Astrocyte of the cerebellum (primary cell): ENCODE results near the gene UBXN11.

Experiments used
- DNase-seq: peaks from one replicate; pipeline ENCODE4 v3.0.0-alpha.2; 2011; ENCODE audit warnings: low read depth
- H3K4me3 ChIP-seq: 2 replicates; pipeline ENCODE4 v1.5.1; 2011; ENCODE audit warnings: mild to moderate bottlenecking, low read depth, low read length, moderate library complexity
- in situ Hi-C: cut with HindIII; loops from 2 replicates; pipeline ENCODE4 v1.10.0; 2017; ENCODE audit warnings: low sequenced_read_pairs
- TF ChIP-seq, protein P1 (sequence below): IDR thresholded peaks from 2 replicates; pipeline ENCODE4 v1.5.1; 2012; ENCODE audit warnings: low read length, low read depth, moderate library complexity, mild to moderate bottlenecking; ENCODE audit errors: missing control alignments

The UBXN11 gene

DNA sequence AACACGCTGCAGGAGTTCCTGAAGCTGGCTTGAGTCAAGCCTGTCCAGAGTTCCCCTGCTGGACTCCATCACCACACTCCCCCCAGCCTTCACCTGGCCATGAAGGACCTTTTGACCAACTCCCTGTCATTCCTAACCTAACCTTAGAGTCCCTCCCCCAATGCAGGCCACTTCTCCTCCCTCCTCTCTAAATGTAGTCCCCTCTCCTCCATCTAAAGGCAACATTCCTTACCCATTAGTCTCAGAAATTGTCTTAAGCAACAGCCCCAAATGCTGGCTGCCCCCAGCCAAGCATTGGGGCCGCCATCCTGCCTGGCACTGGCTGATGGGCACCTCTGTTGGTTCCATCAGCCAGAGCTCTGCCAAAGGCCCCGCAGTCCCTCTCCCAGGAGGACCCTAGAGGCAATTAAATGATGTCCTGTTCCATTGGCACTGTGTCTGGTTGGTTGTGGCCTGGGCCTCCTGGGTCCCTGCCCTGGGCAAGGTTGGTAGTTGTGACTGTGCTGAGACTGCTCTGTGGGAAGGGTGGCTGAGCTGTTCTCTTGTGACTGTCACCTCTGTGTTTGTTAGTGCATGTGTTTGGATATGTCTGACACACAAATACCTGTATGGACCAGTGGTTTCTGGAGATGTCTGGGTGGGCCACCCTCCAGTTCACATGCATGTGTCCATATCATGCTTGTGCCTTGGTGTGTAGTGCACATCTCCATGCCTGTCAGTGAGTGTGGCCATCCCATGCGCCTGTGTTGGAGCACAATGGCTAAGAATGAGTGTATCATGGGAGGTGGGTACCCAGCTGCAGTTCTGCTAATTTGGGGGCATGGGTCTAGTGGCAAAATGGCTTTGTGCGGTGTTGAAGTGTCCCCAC, 25.1 kb downstream of the UBXN11 start:
- in situ Hi-C loops: no loop called here
- peak overlapping the region; percentile 81 for H3K4me3 ChIP-seq
- TF ChIP-seq, protein P1, sequence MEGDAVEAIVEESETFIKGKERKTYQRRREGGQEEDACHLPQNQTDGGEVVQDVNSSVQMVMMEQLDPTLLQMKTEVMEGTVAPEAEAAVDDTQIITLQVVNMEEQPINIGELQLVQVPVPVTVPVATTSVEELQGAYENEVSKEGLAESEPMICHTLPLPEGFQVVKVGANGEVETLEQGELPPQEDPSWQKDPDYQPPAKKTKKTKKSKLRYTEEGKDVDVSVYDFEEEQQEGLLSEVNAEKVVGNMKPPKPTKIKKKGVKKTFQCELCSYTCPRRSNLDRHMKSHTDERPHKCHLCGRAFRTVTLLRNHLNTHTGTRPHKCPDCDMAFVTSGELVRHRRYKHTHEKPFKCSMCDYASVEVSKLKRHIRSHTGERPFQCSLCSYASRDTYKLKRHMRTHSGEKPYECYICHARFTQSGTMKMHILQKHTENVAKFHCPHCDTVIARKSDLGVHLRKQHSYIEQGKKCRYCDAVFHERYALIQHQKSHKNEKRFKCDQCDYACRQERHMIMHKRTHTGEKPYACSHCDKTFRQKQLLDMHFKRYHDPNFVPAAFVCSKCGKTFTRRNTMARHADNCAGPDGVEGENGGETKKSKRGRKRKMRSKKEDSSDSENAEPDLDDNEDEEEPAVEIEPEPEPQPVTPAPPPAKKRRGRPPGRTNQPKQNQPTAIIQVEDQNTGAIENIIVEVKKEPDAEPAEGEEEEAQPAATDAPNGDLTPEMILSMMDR: no peak
- DNase-seq: no peak

DNA sequence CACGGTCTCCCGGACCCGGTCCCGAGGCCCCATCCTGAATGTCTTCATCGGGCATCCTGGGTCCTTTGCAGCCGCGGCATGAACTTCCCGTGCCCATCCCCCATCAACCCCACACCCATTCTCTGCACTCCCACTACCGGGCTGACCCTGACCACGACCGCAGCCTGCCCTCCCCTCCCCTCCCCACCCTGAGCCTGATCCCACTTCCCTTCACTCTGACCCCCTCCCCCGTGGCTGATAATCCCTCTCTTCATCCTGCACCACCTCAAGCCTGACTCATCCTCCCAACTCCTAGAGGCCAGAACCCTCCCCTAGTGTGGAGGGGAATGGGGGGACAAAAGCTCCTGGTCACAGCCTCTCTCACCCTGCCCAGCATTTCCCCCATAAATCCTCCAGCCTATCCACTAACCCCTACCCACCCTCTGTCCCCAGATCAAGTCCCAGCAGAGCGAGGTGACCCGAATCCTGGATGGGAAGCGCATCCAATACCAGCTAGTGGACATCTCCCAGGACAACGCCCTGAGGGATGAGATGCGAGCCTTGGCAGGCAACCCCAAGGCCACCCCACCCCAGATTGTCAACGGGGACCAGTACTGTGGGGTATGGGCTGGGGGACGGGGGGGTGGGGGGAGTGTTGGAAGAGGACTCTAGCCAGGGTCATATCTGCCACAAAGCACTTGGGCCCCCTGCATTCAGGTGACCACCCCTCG, 25.9 kb downstream of the UBXN11 start:
- in situ Hi-C loops: no loop called here
- no peak for DNase-seq
- peak overlapping the region; percentile 81 for H3K4me3 ChIP-seq
- TF ChIP-seq, protein P1: no peak

DNA sequence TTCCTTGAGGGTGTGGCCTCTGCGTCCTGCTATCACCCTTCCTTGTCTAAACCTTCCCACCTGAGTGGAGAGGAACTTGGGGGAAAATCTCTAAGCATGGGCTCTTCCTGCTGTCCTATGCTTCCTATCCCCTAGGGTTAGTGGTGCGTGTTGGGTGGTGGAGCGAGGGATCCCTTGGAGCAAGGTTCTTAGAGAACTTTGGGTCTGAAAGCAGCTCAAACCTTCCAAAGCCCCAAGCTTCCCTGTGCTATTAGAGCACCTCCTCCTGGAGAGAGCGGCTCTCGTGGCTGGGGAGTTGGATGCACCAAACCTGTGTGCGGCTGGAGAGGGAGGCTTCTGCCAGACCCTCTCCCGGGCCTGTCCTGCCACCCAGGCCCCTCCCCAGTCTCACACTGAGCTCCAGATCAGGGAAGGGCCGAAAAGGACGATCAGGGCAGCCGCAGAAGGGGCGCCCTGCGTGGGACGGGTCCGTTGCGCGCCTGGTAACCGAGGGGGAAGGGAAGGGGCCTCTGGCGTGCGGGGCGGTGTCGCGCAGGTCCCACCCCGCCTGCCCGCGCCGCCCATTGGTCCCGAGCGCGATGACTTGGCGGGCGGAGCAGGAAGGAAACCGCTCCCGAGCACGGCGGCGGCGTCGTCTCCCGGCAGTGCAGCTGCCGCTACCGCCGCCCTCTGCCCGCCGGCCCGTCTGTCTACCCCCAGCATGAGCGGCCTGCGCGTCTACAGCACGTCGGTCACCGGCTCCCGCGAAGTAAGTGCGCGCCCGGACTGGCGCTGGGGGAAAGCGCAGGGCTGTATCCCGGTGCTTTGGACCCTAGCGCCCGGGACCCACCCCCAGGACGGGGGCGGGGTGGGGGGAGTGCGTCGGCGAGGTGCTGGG, 26.7 kb downstream of the UBXN11 start, which contains the start of gene SH3BGRL3:
Gene SH3BGRL3, plus strand, starts transcription at position 631 of the 877 bp plus-strand sequence. Its CDS starts 70 bp downstream, at position 701.
- H3K4me3 ChIP-seq: peak within 1 kb of the TSS; percentile 81
- in situ Hi-C loops: no loop called here
- TF ChIP-seq, protein P1: peak; percentile 64
- DNase-seq: no peak

DNA sequence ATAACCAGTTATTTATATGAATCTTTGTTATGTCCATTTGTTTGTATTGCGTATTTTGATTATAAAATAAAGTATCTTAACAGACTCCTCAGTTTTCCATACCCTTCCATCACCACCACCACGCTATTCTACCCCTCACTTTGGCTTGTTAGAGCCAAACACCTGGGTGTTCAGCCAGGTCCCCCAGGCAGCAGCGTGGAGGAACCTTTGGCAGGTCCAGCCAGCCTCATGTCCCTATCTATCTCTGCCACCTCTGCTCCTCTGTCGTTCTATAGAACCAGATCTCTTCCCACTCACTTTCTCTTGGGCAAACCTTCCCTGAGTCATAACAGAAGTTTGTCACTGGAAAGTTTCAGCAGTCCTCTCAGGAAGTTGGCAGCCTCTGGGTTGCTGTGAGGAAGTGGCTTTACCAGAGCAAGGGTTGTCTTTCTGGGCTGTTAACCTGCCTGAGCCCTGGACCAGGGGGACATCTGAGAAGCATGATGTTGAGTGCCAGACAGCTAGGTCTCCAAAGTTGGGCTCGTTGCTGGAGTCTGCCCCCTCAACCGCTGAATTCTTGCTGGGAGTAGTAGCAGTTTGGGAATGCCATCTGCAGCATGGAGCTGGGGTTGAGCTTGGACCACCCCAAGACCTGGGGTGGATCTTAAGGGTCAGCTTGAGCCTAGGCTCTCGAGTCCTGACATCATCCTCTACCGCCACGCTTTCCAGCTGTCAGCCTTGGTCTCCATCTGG, 27.5 kb downstream of the UBXN11 start:
- in situ Hi-C loops: no loop called here
- DNase-seq: no peak
- TF ChIP-seq, protein P1: no peak
- H3K4me3 ChIP-seq: peak overlapping the region; percentile 81

DNA sequence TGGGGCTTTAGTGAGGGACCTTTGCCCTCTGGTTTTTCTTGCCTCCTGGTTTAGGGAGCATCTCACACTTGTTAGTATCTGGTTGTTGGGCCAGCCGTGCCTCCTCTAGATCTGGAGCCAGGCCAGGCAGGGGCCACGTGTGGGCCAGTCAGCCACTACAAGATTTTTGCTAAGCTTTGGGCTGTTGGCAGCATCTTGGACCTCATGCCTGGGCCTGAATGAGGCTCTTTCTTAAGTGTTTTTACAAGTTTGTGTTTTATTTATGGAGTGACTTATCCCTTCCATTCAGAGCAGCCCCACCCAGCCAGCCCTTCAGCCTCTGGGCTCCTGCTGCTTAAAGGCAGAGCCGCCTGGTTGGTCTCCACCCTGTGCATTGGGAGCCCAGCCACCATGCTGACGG, 28.1 kb downstream of the UBXN11 start:
- TF ChIP-seq, protein P1: no peak
- in situ Hi-C loops: no loop called here
- no peak overlapping the region for H3K4me3 ChIP-seq
- no peak for DNase-seq
